ENCODE measurements around the gene NUDT4B.
"Not testable (repeated sequence)": the region's sequence is repeated elsewhere in the genome, so short reads cannot be mapped to it uniquely, and the experiment has no call there.

The NUDT4B gene

DNA sequence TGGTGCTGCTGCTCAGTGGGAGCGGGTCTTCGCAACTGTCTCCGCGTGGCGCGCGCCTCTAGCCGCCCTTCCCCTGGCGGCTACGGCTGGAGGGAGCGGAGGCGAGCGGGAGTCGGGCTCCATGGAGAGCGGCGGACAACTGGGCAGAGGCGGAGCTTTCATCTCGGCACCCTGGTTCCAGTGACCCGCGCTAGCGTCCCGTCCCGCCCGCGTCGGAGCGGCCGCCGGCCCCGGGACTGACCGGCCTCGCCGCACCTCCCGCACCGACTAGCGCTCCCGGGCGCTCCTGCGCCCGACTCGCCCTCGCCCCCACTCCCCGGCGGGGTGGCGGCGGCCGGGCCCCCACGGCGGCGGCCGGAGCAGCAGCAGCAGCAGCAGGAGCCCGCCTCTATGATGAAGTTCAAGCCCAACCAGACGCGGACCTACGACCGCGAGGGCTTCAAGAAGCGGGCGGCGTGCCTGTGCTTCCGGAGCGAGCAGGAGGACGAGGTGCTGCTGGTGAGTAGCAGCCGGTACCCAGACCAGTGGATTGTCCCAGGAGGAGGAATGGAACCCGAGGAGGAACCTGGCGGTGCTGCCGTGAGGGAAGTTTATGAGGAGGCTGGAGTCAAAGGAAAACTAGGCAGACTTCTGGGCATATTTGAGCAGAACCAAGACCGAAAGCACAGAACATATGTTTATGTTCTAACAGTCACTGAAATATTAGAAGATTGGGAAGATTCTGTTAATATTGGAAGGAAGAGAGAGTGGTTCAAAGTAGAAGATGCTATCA, at the start of gene NUDT4B:
Gene NUDT4B (plus strand): TSS at position 212 of the 772 bp plus-strand sequence. CDS start 179 bp downstream, at position 391.
- not testable (repeated sequence) for DNase-seq

DNA sequence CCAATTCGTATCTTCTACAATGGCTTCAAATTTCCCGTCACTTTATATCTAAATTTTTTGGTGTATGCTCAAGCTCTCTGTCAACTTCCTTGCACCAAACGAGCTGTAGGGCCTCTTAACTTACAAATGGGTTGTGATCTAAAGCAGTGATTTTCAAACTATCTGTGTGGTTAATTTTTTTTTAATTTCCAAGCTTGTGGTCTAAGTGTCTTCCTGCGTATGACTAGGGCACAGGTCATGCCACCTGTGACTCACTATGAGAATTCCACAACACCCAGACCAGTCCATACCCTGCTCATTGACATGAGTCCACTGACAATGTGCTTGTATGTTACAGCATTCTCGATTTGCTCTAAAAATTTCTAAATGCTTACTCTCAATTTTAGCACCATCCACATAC, 49.2 kb upstream of the NUDT4B start:
- not testable (repeated sequence) for DNase-seq

DNA sequence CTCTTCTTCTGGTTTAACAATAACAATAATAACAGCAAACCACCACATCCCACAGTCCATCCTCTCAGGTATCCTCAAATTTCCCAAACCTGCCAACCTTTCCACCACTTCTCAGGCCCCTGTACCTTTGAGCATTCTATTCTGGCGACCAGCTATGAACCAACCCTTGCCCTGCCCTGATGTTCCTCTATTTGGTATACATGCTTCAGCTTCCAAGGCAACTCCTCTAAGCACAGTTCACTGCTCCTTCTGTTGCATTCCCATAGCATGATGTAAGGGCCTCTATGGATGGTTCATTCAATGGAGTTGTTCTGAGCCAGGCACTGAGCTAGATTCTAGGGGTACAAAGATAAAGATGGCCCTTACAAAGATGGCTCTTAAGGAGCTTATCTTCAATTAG, 46.3 kb upstream of the NUDT4B start:
- DNase-seq = not testable (repeated sequence)

DNA sequence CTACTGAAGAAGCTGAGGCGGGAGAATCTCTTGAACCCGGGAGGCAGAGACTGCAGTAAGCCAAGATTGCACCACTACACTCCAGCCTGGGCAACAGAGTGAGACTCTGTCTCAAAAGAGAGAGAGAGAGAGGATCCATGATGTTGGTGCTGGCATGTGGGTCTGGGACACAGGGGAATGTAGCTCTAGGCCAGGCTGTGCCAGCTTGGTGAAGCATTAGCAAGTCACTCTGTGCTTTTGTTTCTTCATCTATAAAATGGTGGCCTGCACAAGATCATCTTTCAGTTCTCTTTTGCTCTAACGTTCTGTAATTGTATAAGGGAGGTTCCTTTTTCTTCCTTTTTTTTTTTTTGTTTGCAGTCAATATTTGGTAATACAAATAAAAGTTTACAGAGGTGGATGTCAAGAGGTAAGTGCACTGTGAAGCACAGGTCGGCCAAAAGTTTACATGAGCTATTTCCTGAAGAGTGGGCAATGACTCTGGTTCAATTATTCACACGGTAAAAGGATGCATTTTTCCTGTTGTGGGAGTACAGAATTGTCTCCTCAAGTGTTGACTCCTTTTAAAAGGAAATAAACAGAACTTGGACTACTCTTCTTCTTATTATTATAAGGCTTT, 44.5 kb upstream of the NUDT4B start:
- not testable (repeated sequence) for DNase-seq

DNA sequence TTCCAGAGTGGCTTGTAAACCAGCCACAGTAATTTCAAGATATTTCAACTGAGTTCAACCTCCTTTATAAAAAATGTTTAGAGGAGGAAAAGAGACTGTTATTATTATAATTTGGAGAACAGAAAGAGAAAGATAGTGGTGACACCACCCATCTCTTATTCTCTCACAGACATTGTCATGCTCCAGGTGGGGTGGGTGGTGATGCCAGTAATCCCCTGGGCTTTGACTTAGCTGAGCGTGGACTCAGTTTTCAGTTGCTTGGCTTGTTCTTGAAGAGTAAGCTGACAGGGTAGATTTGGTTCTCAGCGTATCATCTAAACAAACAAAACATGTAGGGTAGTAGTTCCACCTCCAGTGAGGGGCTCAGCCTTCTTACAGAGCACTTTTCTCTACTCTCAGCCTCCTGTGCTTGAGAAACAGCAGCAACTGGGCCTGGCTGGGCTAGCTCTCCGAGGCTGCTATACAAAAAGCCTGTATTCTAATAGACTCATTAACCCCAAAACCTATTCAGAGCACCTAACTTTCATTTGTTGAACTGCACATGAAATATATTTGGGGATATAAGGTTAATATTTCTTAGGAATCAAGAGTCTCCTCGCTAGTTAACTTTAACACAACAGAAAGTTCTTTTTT, 43.1 kb upstream of the NUDT4B start:
- DNase-seq = not testable (repeated sequence)

DNA sequence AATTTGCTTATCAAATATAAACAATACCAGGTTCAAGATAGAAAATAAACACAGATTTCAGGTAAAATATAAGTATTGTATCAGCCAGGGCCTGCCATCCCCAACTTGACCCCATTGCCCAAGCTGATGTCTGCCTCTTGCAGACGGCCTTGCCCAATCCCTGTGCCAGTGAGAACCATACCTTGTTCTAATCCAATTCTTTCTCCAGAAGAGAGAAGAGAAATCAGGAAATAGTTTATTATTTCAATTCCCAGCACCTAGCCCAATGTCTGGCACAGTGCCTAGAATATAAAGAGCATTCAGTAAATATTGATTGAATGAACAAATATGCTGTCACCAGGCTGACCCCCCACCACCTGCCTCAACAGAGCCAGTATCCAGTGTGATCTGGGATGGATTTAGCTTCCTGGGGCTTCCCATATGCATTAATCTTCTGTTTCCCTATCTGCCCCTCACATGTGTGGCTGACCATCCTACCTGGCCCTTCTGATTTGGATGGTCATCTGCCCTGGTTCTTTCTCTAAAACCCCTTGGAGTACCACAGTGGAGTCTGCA, 39.7 kb upstream of the NUDT4B start:
- DNase-seq = not testable (repeated sequence)

DNA sequence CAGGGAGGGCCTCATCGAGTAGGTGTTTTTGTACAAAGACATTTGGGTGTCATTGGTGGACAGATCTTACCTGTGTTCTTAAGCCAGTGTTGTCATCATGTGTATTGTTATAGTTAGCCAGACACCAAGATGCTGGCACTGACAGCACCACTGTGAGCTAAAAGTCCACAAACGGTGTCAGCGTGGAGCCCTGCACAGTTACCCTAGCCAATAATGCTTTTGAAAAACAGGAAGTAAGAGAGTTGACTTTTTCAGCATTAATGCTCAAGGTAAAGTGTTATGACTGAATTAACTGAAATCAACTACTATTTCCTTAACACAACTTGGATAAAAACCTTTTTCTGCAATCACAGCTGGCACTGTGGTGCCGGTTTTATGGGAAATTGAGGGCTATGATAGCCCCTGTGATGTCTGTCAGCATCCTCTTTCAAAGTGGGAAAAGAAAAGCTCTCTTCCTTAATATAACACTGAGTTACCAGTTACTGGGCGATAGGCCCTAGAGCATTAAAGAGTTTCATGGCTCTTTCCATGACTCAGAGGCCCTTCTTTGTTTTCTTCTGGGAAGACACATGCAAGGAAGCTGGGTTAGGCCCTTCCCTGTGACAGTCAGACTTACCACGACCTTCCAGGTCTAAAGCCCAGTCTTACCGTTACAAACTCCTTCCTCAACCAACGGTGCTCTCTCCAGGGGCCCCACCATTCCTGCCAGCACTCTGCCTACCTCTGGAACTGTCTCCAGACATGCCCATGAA, 37.6 kb upstream of the NUDT4B start:
- not testable (repeated sequence) for DNase-seq

DNA sequence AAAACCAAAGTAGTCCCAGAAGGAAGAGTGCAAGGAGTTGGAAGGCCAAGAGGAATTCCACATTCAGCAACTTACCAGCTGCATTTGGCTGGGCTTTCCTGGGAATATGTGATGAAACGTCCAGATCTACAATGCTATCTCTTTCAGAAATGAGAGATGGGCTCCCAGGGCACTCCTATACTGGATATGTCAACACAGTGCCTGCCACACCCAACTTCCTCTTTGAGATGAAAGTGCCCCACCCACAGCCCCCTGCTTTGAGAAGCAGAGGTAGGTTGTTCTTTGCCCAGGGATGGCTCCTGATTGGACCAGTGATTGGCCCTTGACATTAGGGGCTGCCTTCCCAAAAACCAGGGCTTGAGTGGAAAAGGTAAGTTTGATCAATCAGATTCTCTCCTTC, 36.2 kb upstream of the NUDT4B start:
- DNase-seq = not testable (repeated sequence)

DNA sequence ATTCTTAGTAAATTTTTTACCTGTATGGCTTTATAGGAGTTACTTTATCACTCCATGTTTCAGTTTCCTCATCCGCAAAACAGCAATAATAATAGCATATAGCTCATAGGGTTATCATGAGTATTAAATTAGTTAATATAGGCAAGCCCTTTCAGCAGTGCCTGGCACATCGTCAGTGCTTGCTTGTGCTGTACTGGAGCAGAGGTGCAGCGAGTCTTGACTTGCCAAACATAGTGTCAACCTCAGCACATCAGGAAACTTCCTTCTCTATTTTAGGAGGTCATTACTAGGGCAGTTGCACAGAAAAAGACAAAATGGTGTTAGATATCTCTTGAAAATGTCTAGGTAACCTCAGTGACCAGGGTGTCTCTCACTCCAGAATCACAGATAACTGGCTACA, 33.1 kb upstream of the NUDT4B start:
- DNase-seq = not testable (repeated sequence)

DNA sequence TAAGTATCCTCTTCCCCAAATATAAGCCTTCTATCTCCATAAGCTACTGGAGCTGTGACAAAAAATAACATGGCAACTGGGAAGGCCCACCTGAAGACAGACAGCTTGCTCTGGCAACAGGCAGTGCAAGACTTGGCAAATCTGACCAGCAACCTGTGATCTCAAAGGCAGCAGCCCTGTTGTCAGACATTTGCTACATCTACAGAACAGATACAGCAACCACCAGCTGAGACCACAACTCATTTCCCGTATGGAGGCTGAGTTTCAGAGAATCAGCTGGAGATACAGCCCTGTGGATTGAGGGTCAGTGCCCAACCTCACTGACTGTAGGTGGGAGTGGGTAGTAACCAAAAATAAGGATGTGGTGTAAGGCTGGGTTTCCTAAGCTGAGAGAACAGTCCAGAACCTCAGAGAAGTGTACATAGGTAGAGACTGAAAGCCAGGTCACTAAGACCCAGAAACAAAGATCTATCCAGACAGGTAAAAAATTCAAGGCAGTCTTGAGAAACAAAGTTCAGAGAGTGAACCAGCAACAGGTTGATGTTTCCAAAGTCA, 31.5 kb upstream of the NUDT4B start:
- DNase-seq = not testable (repeated sequence)

DNA sequence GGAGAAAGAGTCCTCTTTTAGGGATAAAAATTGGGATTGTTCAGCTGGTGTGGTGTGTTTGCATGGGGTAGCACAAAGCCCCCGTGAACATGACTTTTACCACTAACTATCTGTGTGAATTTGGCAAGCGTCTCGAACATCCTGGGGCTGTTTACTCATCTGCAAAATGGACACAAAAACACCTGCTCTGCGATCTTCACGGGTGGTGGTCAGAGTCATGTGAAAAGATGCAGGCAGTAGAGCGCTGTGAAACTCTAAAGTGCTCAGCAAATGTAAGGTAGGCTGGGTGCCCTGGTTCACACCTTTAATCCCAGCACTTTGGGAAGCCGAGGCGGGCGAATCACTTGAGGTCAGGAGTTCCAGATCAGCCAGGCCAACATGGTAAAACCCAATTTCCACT, 27.7 kb upstream of the NUDT4B start:
- not testable (repeated sequence) for DNase-seq

DNA sequence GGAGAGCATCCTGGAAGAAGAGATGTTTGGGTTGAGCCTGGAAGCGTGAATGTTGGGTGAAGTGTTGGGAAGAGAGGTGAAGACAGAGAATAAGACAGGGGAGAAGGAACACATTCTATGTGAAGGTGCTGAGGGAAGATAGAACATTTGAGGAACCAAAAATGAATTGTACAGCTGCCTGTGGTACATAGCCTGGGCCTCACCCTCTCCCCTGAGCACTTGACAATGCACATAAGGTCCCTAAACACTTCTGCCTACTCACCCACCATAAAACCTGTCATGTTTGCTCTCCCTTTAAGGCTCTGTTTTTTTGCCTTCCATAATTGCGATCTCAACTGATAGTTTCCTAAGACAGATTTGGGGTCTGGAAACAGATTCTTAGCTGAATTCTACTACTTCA, 25.8 kb upstream of the NUDT4B start:
- DNase-seq = not testable (repeated sequence)

DNA sequence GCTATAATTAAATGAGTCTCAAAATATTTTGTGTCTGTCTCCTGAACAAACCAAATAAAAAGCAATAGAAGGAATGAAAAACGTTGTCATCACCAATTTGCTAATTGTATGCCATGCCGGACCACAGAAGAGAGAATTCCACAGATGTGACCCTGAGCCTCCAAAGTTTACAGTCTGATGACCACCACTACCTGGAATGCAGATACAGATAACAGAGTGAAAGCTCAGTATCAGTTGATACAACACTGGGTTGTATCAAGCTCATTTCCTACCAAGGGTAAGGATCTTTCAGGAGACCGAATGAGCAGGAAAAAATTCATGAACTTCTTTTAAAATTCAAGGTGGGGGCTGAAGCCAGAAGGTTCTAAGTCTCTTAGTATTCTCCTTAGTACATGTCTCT, 25.1 kb upstream of the NUDT4B start:
- not testable (repeated sequence) for DNase-seq

DNA sequence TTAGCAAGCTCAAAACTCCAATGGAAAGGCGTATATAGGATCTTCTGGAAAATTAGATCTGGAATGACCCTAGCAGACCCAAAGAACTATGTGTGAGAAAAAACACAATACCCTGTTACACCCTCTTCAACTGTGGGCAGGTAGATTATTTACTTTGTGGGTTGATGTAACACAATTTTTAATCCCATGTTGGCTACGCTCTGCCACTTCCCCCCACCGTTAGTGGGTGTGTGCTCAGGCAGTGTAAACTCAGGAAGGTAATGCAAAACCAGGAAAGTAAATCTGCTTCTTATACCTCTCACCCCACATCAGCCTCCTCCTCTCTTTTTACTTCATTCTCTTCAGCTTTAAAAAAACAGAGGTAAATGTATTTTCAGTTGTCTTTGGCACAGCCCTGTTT, 23.7 kb upstream of the NUDT4B start:
- not testable (repeated sequence) for DNase-seq

DNA sequence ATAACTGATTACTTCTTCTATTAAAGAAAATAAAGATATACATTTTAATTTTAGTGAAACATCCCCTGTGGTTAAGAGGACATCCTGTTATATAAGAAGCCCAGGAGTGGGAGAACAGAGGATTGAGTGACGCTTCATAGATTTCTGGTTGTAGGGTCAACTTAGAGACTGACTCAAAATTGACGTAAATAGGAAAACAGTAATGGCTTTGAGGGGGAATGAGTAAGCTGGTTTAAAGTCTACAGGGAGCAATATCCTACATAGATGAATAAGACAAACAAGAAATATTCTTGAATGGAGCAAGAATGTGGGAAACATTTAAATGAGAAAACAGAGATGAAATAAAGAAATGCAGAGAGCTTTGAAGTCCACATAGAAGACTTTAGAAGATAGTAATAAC, 20.7 kb upstream of the NUDT4B start:
- DNase-seq = not testable (repeated sequence)

DNA sequence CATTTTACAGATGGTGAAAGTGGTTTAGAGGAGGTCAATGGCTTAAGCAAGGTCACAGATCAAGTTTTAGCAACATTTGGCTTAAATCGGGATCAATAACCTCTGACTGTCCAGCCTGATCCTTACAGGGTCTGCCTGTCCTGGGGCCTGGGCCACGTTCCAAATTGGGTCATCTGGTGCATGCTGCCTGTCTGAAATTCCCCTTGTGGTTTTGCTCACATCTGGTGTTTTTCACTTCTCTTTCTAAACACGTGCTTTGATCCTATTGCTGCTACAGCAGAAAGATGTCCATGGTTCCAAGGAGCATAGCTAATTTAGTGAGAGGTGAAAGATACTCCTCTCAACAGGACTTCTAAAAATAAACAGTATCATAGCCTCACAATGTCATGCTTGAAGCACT, 19.4 kb upstream of the NUDT4B start:
- not testable (repeated sequence) for DNase-seq

DNA sequence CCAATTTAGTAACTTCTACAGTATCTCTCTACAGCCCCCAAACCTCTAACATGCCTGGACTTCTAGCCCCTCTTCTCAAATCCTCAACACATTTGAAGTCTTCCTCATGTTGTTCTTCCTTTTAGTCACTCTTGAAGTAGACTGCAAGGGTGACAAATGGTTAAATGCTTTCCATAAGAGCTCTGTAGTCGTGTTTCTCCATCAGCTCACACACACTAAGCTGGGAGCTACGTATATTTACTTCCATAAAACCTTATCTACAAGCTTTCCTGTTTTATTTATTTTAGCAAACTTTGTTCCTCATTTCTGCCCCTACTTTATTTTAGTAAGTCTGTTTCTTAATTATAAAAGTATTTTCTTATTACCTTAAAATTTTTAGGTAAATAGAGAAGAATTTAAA, 19.0 kb upstream of the NUDT4B start:
- DNase-seq = not testable (repeated sequence)

DNA sequence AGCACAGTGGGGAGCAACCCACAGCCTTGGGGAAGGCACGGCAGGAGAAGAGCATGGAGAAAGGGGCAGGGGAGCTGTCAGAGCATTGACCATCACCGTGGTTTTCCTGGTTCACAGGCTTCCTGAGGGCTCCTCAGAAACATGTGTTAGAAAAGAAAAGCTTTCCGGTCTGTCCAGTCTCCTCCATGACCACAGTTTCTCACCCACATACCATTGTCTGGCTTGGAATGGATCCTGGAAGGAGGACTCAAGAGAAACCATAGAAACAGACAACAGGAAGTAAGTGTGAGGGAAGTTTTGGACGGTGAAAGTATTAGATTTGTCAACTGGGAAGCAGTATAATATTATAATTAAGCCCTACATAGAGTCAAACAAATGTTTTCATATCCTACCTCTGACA, 16.3 kb upstream of the NUDT4B start:
- not testable (repeated sequence) for DNase-seq

DNA sequence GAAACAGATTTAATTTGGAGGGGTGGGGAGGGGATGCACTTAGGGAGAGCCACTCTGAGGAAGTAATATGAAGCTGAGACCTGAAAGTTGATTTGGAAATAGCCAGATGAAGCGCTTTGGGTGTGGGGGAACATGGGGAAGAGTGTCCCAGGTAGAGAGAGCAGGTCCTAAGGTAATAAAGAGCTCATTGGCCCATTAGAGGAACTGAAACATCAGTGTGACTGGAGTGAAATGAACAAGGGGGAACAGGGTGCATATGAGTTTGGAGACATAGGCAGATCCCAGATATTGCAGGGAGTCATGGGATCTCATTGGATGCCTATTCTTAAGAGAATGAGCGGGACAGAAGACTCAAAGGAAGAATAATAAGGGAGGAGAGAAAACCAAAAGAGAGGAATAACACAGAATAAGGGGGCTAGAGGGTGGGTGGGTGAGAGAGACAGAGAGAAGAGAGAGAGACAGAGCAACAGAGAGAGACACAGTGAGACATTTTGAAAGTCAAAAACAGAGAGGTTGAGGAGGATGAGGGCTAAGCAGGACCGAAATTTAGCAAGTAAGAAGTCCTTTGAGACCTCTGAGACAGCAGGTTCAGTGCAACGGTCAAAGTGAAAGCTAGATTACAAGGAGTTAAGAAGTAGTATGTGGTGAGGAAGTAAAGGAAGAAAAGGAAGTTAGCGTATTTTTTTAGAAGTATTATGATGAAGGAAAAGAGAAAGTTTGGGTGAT, 14.8 kb upstream of the NUDT4B start:
- DNase-seq = not testable (repeated sequence)

DNA sequence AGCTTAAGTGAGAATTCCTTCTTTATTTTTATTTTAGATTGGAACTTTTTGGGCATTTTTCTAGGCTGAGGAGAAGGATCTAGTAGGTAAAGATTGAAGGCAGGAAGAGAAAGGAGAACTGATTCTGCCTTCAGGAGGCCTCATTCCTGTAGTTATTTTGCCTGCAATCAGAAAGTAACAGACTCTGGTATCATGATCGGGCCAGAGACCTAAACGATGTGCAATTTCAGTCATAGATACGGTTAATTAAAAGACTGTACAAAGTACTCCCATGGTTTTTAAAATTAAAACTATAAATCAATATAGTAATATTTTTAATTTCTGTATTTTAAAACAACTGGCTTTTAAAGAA, 14.3 kb upstream of the NUDT4B start:
- DNase-seq = not testable (repeated sequence)

DNA sequence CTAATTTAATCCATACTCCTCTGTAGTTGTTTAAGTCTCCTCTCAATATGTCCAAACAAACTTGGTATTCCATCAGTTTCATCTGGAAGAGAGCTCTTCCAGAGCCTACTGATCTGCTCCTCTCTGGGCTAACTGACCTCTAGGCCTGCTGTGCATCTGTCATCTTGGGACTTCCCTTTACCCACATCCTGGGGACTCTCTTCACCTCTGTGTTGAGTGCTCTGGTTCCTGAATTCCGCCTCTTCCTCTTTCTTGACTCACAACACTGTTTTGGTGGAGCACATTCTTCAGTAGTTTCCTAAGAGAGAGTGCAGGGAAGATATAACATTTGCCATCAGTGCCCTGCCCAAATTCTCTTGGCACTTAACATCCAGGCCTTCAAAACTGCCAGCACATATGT, 13.0 kb upstream of the NUDT4B start:
- DNase-seq = not testable (repeated sequence)

DNA sequence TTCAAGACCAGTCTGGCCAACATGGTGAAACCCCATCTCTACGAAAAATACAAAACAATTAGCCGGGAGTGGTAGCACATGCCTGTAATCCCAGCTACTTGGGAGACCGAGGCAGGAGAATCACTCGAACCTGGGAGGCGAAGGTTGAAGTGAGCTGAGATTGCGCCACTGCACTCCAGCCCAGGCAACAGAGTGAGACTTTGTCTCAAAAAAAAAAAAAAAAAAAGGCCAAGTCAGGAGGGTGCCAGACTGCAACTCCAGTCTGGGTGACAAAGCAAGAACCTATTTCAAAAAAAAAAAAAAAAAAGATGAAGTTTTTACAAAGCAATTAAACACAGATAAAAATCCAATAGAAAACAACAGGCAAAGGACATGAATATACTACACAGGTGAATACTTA, 9.9 kb upstream of the NUDT4B start:
- DNase-seq = not testable (repeated sequence)
